GM18505 (cell line): ENCODE results near the gene RRP9.

ENCODE experiments used
- ATAC-seq: cut with Tn5 transposase; IDR thresholded peaks from one replicate; pipeline ENCODE4 v1.9.1; 2021; ENCODE audit not compliant: unreplicated experiment
- POLR2A ChIP-seq: IDR thresholded peaks from 4 replicates; pipeline ENCODE4 v1.6.1; 2011; ENCODE audit warnings: borderline replicate concordance; ENCODE audit not compliant: insufficient read depth, insufficient read length; ENCODE audit errors: extremely low read depth

The RRP9 gene

DNA sequence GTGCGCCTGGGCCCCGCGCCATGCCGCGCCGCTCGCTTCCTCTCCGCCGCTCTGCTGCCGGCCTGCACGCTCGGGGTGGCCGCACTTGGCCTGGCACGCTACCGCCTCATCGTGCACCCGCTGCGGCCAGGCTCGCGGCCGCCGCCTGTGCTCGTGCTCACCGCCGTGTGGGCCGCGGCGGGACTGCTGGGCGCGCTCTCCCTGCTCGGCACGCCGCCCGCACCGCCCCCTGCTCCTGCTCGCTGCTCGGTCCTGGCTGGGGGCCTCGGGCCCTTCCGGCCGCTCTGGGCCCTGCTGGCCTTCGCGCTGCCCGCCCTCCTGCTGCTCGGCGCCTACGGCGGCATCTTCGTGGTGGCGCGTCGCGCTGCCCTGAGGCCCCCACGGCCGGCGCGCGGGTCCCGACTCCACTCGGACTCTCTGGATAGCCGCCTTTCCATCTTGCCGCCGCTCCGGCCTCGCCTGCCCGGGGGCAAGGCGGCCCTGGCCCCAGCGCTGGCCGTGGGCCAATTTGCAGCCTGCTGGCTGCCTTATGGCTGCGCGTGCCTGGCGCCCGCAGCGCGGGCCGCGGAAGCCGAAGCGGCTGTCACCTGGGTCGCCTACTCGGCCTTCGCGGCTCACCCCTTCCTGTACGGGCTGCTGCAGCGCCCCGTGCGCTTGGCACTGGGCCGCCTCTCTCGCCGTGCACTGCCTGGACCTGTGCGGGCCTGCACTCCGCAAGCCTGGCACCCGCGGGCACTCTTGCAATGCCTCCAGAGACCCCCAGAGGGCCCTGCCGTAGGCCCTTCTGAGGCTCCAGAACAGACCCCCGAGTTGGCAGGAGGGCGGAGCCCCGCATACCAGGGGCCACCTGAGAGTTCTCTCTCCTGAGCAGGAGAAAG, 14.4 kb upstream of the RRP9 start:
- TF ChIP-seq POLR2A, result no peak
- ATAC-seq, result no peak

DNA sequence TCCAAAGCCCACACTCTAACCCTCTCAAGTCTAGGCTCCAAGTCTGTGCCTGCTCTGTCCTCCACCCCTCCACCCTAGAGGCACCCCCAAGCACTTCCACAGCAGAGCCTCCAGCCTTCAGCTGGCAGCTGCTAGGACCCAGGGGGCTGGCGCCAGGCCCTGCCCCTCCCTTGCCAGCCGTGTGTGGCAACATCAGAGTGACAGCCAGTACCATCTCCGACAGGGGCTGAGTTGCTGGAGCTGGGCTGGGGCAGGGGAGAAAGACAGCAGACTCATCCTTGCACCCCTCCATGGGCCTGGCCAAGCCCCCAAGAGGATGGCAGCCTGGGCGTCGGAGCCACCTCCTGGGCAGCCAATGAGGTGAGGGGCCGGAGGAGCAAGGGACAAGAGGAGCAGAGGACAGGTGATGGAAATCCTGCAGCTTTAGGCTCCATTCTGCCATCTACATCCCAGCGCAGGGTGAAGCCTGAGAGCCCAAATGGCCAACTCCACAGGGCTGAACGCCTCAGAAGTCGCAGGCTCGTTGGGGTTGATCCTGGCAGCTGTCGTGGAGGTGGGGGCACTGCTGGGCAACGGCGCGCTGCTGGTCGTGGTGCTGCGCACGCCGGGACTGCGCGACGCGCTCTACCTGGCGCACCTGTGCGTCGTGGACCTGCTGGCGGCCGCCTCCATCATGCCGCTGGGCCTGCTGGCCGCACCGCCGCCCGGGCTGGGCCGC, 13.6 kb upstream of the RRP9 start, which contains the start of gene GPR62:
TSS of gene GPR62 (plus strand) at position 207 of the 718 bp plus-strand sequence. CDS start at position 479, 272 bp downstream.
- TF ChIP-seq POLR2A, result no peak
- no peak for ATAC-seq

DNA sequence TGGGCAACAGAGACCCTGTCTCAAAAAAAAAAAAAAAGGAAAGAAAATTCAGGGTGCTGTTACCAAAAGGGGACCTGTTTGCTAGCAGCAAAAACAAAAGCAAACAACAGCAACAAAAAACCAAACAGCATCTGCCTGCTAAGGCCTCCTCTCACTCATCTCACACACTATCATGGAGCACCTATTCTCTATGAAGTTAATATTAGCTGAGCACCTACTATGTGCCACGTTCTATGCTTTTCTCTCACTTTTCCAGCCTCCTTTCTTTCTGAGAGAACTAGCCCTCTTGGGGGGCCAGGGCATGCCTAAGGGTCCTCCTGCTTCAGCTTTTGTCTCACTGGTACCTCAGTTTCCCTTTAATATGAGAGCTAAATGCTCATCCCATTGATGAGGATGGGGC, 13.0 kb upstream of the RRP9 start:
- no peak for ATAC-seq
- no peak for TF ChIP-seq POLR2A

DNA sequence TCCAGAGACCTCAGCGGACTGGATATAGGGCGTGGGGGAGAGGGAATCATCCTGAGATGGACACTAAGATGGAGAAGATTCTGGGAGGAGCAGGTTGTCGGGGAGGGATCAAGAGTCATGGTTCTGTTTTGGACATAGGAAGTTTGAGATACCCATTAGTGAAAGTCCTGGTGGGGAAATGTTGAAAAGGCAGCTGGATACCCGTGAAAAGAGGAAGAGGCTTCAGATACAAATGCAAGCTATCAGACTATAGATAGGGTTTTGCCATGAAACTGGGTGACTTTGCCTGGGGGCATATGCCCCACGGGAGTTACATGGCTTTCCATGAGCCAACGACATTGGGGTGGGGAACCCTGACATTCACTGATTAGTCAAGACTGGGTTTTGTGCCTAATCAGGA, 12.4 kb upstream of the RRP9 start:
- ATAC-seq, result no peak
- no peak for TF ChIP-seq POLR2A

DNA sequence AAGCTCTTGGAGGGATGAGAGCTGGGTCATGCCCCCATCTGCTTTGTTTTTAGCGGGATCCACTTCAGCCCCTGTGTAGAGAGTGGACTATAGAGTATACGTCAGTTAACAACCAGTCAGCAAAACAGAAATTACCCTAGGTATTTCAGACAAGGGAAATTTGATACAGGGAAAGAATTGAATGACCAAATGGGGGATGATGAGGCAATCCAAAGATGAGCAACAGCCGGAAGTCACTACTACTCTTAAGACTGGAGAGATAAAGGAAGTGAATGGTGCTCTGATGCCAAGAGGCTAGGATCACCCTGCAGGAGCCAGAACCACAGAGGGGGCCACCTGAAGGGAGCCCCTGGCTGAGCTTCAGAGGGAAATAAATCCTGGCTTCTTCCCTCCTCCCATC, 11.7 kb upstream of the RRP9 start:
- no peak for TF ChIP-seq POLR2A

DNA sequence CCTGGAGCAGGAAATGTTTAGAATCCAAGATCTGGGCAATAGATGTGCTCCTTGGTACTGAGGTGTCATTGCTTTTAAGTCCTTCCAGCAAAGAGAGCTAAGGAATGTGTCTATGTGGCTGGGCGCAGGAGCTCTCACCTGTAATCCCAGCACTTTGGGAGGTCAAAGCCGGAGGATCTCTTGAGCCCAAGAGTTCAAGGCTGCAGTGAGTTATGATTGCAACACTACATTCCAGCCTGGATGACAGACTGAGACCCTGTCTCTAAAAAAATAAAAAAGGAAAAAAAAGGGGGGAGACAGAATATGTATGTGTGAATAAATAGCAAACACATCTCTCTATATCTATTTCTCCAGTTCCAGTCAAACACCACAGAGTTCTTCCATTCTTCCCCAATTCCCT, 9.2 kb upstream of the RRP9 start:
- no peak for TF ChIP-seq POLR2A
- ATAC-seq, result no peak

More for the DNA sequence above, 11.7 kb upstream of the RRP9 start:
- no peak for ATAC-seq

DNA sequence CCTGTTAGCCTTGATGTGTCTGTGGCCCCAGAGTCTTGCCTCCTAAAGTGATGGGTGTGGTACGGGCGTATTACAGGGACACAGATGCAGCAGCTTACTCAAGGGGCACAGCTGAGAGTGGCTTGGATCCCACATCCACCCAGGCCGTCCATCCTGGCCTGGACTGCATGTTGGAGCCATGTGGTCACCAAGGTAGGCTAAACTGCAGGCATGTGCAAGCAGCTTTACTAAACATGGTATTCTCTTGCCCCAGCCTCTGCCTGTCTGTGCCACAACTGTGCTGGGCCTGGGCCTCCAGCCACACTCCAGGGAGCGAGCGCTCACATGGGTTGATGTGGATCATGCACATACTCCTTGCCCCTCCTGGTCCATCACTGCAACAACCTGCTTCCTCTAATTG, 7.4 kb upstream of the RRP9 start:
- no peak for TF ChIP-seq POLR2A
- ATAC-seq, result no peak

DNA sequence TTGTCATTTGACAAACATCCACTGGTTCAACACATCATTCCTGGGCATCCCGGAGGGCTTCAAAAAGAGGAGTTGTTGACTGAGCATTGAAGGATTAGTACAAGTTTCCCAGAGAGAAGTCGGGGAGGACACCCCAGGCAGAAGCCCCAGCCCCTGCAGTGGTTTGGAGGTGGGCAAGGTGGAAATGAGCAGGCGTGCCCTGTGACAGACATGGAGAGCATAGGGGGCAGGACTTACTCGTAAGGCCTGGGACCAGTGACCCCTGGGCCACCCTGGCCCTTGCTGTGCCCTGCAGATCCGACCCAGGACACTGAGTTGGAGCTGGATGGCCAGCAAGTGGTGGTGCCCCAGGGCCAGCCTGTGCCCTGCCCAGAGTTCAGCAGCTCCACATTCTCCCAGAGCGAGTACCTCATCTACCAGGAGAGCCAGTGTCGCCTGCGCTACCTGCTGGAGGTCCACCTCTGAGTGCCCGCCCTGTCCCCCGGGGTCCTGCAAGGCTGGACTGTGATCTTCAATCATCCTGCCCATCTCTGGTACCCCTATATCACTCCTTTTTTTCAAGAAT, 6.4 kb upstream of the RRP9 start:
- TF ChIP-seq POLR2A, result no peak
- no peak for ATAC-seq

DNA sequence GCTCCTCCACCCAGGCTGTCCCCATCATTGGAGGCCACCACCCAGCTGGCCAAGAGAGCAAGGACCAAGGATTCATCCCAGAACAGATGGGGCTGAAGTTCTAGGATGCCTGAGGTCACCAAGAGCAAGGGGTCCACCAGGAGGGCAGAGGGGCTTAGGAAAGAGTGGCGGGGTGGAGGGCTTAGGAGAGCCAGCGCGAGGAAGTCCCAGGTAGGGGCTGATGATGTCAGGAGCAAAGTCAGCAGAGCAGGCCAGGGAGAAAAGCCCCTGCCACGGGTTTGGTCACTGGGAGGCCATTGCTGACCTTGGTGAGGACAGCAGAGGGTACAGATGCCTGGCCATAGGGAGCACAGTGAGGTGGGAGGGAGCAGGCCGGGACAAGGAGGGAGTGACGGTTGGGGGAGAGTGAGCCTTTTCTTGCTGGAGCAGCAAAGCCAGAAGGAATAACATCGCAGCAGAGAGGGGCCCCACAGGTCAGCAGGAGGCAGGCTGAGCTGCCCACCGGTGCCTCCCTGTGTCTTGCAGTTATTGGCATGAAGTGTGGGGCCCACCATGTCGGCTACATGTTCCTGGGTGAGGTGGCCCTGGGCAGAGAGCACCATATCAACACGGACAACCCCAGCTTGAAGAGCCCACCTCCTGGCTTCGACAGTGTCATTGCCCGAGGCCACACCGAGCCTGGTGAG, 5.7 kb upstream of the RRP9 start:
- no peak for TF ChIP-seq POLR2A
- ATAC-seq, result no peak

DNA sequence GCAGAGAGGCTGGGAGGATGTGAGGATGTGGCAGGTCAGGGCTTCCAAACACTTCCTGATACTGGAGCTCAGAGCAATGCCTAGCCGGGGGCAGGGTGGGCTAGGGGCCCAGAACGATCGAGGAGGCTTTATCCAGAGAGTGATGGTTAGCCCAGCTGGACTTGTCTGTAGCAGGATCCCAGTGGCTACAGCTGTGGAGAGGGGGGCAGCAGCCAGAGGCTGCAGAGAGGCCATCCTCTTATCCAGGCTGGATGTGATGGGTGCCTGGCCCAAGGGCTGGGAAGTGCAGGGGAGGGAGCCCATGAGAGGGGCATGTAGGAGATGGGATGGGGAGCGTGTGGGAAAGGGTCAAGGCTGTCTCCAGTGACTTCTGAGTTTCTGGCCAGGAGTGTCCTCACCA, 5.1 kb upstream of the RRP9 start:
- TF ChIP-seq POLR2A, result no peak
- ATAC-seq, result no peak

DNA sequence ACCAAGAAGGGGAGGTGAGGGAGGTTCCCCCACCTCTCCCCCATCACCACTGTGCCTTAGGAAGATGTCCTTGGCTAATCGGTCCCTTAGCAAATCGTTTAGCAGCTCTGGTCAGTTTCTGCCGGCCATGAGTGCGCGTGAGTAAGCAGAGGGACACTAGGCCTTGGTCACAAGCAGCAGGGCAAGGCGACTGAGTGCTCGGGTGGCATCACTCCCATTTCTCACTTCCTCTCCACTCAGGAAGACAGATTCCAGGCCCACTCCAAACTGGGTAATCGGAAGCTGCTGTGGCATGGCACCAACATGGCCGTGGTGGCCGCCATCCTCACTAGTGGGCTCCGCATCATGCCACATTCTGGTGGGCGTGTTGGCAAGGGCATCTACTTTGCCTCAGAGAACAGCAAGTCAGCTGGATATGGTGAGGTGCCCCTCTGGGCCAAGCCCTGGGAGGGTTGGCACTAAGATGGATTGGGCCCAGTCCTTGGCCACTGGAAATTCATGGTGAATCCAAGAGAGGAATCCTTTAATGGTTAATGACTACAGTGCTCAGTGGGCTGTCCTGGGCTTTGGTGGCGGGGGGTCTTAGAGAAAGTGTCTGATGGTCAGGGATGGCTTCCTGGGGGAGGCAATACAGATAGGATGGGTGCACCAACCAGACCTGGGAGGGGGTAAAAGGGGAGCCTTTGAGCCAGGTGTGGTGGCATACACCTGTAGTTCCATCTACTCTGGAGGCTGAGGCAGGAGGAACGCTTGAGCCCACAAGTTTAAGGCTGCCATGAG, 4.4 kb upstream of the RRP9 start:
- TF ChIP-seq POLR2A, result no peak
- ATAC-seq, result no peak

DNA sequence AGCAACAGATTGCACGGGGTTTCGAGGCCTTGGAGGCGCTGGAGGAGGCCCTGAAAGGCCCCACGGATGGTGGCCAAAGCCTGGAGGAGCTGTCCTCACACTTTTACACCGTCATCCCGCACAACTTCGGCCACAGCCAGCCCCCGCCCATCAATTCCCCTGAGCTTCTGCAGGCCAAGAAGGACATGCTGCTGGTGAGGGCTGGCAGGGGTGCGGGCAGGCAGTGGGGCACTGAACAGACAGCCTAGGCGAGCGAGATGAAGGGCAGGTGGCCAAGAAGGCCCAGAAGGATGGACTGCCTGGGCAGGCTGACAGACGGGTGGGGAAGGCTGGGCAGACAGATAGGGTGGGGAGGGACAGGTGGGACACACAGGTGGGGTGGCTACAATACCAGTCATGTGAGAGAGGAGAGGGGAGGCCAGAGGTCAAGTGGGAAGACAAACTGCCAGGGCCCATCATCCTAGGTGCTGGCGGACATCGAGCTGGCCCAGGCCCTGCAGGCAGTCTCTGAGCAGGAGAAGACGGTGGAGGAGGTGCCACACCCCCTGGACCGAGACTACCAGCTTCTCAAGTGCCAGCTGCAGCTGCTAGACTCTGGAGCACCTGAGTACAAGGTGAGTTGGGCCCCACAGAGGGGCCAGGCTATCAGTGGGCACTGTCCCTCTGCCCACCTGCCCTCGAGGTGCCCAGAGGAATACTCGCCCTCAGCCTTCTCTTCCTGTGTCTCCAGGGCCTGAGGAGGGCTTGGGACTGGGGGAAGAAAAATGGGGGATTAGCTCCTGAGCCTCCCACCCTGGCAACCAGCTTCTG, 3.5 kb upstream of the RRP9 start:
- no peak for ATAC-seq
- TF ChIP-seq POLR2A, result no peak
